Measurements from ENCODE around the gene TNFAIP8L2.

Gene TNFAIP8L2

GRCh38 chr1:151143057-151143435 is 13.4 kb upstream of the TNFAIP8L2 start:
- H3K4me3 ChIP-seq = peak overlapping the region in 8 of 10 experiments; percentile 80 to 97 (median 90); a peak in 15 of 20 replicates
- H3K4me1 ChIP-seq = peaks cover 47 to 61% (median 53%) of the 10 kb centered on the region in 10 experiments
- peaks cover 0 to 75% (median 27%) of the 10 kb centered on the region in 11 experiments; a peak in 11 of 22 replicates for H4K20me1 ChIP-seq
- H3K9me3 ChIP-seq (replicated peaks in 1 of 11) = no peaks in the 10 kb centered on the region
- peak overlapping the region; percentile 91 to 99 (median 97) for H3K4me2 ChIP-seq
- no peaks in the 10 kb centered on the region for H3K27me3 ChIP-seq
- peak overlapping the region; percentile 49 to 91 (median 85); a peak in 19 of 22 replicates for H3K9ac ChIP-seq
- peak overlapping the region in 10 of 11 experiments; percentile 2 to 83 (median 79); a peak in 19 of 22 replicates for H3K27ac ChIP-seq
- H3K36me3 ChIP-seq = peaks cover 14 to 47% (median 44%) of the 10 kb centered on the region in 11 experiments; a peak in 21 of 22 replicates
- no peak for TF ChIP-seq Cebpa-rat (IDR thresholded peaks at IDR 0.05)

GRCh38 chr1:151143986-151144385 is 12.5 kb upstream of the TNFAIP8L2 start:
- peak overlapping the region; percentile 80 to 91 (median 85); a peak in 20 of 22 replicates for H3K9ac ChIP-seq
- peaks cover 9 to 38% (median 34%) of the 10 kb centered on the region in 11 experiments; a peak in 19 of 22 replicates for H3K36me3 ChIP-seq
- TF ChIP-seq Cebpa-rat (IDR thresholded peaks at IDR 0.05) = no peak
- H3K9me3 ChIP-seq (replicated peaks in 1 of 11) = no peaks in the 10 kb centered on the region
- H3K27me3 ChIP-seq = no peaks in the 10 kb centered on the region
- peak overlapping the region; percentile 67 to 97 (median 88); a peak in 18 of 20 replicates for H3K4me3 ChIP-seq
- H4K20me1 ChIP-seq = peaks cover 0 to 69% (median 27%) of the 10 kb centered on the region in 11 experiments; a peak in 11 of 22 replicates
- peak overlapping the region in 10 of 11 experiments; percentile 2 to 83 (median 79); a peak in 20 of 22 replicates for H3K27ac ChIP-seq
- H3K4me1 ChIP-seq = peaks cover 52 to 69% (median 63%) of the 10 kb centered on the region in 10 experiments
- peak overlapping the region; percentile 91 to 99 (median 97) for H3K4me2 ChIP-seq

DNA sequence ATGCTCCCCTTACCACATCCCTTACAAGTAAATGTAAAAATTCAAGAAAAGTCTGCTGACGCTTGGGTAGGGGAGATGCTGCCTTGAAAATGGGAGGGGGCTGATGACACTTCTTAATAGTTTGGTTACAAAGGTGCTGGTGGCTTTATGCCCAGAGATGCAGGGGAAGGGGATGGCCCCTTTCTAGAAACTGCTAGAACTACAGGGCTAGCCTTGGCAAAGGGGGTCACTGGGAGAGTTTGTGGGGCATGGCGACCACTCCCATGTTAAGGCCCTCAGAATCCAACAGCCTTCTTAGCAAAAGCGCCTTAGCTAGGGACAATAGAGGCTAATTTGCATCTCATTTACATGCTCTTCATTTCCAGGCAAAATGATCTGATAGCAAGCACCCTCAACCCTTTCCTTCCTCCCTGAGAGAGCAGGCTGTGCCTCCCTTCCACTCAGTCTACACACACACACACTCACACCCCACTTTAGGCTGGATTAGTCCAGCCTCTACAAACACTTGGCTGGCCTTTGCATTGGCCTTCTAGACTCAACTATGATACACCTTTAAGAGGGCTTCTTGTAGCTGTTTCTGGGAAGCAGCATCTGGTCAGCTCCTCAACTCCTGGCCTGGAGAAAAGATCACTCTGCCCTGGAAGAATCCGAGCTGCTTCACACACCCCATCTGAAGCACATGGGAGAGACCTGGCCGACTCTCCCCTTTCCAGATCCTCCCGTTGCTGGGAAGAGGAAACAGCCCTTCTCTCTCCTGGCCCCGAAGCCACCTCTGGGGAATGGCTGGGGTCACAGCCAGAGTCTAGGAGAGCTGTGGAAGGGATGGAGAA is 11.8 kb upstream of the TNFAIP8L2 start:
- H3K9ac ChIP-seq = peak overlapping the region; percentile 80 to 91 (median 85)
- H4K20me1 ChIP-seq = peaks cover 0 to 64% (median 24%) of the 10 kb centered on the region in 11 experiments; a peak in 11 of 22 replicates
- no peak for TF ChIP-seq Cebpa-rat (IDR thresholded peaks at IDR 0.05)
- H3K27me3 ChIP-seq = no peaks in the 10 kb centered on the region
- peaks cover 59 to 76% (median 70%) of the 10 kb centered on the region in 10 experiments for H3K4me1 ChIP-seq
- H3K27ac ChIP-seq = peak overlapping the region in 10 of 11 experiments; percentile 52 to 83 (median 79); a peak in 20 of 22 replicates
- H3K4me2 ChIP-seq = peak overlapping the region; percentile 91 to 99 (median 97)
- no peaks in the 10 kb centered on the region for H3K9me3 ChIP-seq (replicated peaks in 1 of 11)
- peaks cover 2 to 31% (median 27%) of the 10 kb centered on the region in 11 experiments; a peak in 19 of 22 replicates for H3K36me3 ChIP-seq
- peak overlapping the region; percentile 67 to 97 (median 88) for H3K4me3 ChIP-seq

GRCh38 chr1:151145304-151146071 is 11.0 kb upstream of the TNFAIP8L2 start:
- Histone ChIP-seq H3K9ac (peak overlapping the region; percentile 80 to 91 (median 85)), H3K27me3 (no peaks in the 10 kb centered on the region), H3K4me3 (peak overlapping the region; percentile 67 to 97 (median 88)), H3K4me2 (peak overlapping the region; percentile 91 to 99 (median 97)), H3K36me3 (peaks cover 0 to 23% (median 19%) of the 10 kb centered on the region in 11 experiments; a peak in 17 of 22 replicates), H4K20me1 (peaks cover 0 to 56% (median 17%) of the 10 kb centered on the region in 11 experiments; a peak in 10 of 22 replicates), H3K4me1 (peaks cover 60 to 79% (median 77%) of the 10 kb centered on the region in 10 experiments), H3K27ac (peak overlapping the region in 10 of 11 experiments; percentile 52 to 83 (median 79); a peak in 20 of 22 replicates), H3K9me3 (replicated peaks in 1 of 11) (no peaks in the 10 kb centered on the region)
- TF ChIP-seq Cebpa-rat (IDR thresholded peaks at IDR 0.05) = no peak

- H3K4me1 ChIP-seq = peaks cover 60 to 82% (median 77%) of the 10 kb centered on the region in 10 experiments
- H4K20me1 ChIP-seq = peaks cover 0 to 53% (median 17%) of the 10 kb centered on the region in 11 experiments; a peak in 10 of 22 replicates
- peak overlapping the region; percentile 67 to 97 (median 88) for H3K4me3 ChIP-seq
- peak overlapping the region; percentile 80 to 91 (median 85) for H3K9ac ChIP-seq
- H3K9me3 ChIP-seq (replicated peaks in 1 of 11) = no peaks in the 10 kb centered on the region
- TF ChIP-seq Cebpa-rat (IDR thresholded peaks at IDR 0.05) = no peak
- H3K27me3 ChIP-seq = no peaks in the 10 kb centered on the region
- peaks cover 0 to 17% (median 15%) of the 10 kb centered on the region in 11 experiments; a peak in 15 of 22 replicates for H3K36me3 ChIP-seq
- peak overlapping the region; percentile 91 to 99 (median 97) for H3K4me2 ChIP-seq
- H3K27ac ChIP-seq = peak overlapping the region in 10 of 11 experiments; percentile 52 to 83 (median 79); a peak in 19 of 22 replicates
Observed at GRCh38 chr1:151146072-151146411, 10.4 kb upstream of the TNFAIP8L2 start.

DNA sequence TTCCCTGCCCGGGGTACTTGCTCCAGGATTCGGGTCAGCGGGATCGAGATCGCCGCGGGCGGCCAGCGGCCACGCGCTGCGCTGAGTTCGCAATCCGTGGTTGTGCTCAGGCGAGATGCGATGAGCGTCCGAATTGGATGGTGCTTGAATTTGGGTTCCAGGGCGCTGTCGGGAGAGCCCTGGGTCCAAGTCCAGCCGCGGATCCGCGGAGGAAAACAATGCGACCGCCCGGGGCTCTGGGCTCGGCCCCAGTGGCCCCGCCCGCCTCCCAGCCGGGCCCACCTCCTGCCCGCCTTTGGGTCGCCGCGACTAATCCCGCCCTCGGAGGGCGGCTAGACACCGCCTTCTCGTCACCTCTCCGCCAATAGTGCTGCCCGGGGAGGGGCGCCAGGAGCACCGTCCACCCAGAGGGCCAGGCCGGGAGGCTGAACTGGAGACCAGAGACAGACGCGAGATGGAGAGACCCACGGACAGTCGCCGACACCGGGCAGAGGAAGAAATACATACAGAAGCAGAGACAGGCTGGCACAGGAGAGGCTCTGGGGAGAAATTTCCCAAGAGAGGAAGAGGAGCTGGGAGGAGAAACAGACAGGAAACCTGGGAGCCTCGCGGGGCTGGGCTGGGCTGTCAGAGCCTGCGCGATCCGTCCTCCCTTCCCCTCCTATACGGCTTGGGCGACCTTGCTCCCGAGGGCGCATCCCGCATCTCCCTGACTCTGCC is 9.9 kb upstream of the TNFAIP8L2 start, which contains the start of gene SEMA6C:
SEMA6C (minus strand) TSS at position 220 of the 720 bp plus-strand sequence. CDS start 4,010 bp downstream, outside the sequence.
- H3K27ac ChIP-seq = peak within 1 kb of the TSS in 10 of 11 experiments; percentile 52 to 83 (median 79); a peak in 20 of 22 replicates
- H3K4me2 ChIP-seq = peak within 1 kb of the TSS; percentile 91 to 99 (median 97)
- H4K20me1 ChIP-seq = peaks cover 0 to 48% (median 17%) of the 10 kb centered on the region in 11 experiments; a peak in 10 of 22 replicates
- no peak for TF ChIP-seq Cebpa-rat (IDR thresholded peaks at IDR 0.05)
- no peaks in the 10 kb centered on the region for H3K27me3 ChIP-seq
- peak within 1 kb of the TSS; percentile 67 to 97 (median 88) for H3K4me3 ChIP-seq
- H3K4me1 ChIP-seq = peaks cover 60 to 79% (median 73%) of the 10 kb centered on the region in 10 experiments
- H3K9ac ChIP-seq = peak within 1 kb of the TSS; percentile 80 to 91 (median 85)
- H3K36me3 ChIP-seq = peaks cover 0 to 12% (median 10%) of the 10 kb centered on the region in 11 experiments; a peak in 13 of 22 replicates
- H3K9me3 ChIP-seq (replicated peaks in 1 of 11) = no peaks in the 10 kb centered on the region

- Histone ChIP-seq H3K36me3 (peaks cover 0 to 6% (median 5%) of the 10 kb centered on the region in 11 experiments; a peak in 10 of 22 replicates), H3K27me3 (no peaks in the 10 kb centered on the region), H3K9me3 (replicated peaks in 1 of 11) (no peaks in the 10 kb centered on the region), H3K4me1 (peaks cover 60 to 73% (median 67%) of the 10 kb centered on the region in 10 experiments), H3K9ac (peak overlapping the region; percentile 61 to 91 (median 85)), H3K4me3 (peak overlapping the region; percentile 67 to 97 (median 88)), H4K20me1 (peaks cover 0 to 42% (median 17%) of the 10 kb centered on the region in 11 experiments; a peak in 10 of 22 replicates), H3K27ac (peak overlapping the region in 10 of 11 experiments; percentile 32 to 83 (median 79); a peak in 20 of 22 replicates), H3K4me2 (peak overlapping the region; percentile 91 to 99 (median 97))
- TF ChIP-seq Cebpa-rat (IDR thresholded peaks at IDR 0.05) = no peak
Observed at GRCh38 chr1:151147132-151147503, 9.3 kb upstream of the TNFAIP8L2 start.
